Measurements from ENCODE around the gene TDRD6.
"Not testable (repeated sequence)": the region's sequence is repeated elsewhere in the genome, so short reads cannot be mapped to it uniquely, and the experiment has no call there.

TDRD6 gene, protein sequence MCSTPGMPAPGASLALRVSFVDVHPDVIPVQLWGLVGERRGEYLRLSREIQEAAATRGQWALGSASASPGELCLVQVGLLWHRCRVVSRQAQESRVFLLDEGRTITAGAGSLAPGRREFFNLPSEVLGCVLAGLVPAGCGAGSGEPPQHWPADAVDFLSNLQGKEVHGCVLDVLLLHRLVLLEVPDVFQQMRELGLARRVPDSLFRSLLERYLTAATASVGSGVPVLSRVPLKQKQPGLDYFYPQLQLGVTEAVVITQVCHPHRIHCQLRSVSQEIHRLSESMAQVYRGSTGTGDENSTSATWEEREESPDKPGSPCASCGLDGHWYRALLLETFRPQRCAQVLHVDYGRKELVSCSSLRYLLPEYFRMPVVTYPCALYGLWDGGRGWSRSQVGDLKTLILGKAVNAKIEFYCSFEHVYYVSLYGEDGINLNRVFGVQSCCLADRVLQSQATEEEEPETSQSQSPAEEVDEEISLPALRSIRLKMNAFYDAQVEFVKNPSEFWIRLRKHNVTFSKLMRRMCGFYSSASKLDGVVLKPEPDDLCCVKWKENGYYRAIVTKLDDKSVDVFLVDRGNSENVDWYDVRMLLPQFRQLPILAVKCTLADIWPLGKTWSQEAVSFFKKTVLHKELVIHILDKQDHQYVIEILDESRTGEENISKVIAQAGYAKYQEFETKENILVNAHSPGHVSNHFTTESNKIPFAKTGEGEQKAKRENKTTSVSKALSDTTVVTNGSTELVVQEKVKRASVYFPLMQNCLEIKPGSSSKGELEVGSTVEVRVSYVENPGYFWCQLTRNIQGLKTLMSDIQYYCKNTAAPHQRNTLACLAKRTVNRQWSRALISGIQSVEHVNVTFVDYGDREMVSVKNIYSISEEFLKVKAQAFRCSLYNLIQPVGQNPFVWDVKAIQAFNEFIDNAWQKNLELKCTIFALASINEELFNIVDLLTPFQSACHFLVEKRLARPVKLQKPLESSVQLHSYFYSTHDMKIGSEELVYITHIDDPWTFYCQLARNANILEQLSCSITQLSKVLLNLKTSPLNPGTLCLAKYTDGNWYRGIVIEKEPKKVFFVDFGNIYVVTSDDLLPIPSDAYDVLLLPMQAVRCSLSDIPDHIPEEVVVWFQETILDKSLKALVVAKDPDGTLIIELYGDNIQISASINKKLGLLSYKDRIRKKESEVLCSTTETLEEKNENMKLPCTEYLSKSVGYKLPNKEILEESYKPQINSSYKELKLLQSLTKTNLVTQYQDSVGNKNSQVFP (N-terminal part only)

GRCh38 chr6:46687619-46688097 lies at the start of gene TDRD6:
Gene TDRD6 (plus strand): TSS chr6:46687885. CDS start chr6:46688129, 244 bp downstream.
- no peak for FAIRE-seq

- FAIRE-seq, result no peak
Observed at GRCh38 chr6:46637933-46638332, 49.8 kb upstream of the TDRD6 start.

DNA sequence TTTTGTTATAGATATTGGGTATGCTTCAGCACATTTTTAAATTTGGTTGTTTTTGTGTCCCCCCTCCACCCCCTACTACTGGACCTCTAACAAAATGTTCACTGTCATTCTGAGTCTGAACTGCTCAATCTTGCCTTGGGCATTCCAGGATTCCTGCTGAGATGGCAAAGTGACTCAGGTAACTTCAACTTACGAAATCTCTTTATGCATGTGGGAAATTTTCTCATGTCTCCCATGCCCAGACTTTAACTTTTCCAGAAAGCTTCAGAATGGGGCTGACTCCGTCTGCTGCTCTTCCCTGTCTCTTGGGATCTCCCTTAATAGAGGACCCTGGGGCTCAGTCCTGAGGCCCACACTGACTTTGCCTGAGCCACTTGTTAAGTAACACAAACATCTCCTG lies 49.0 kb upstream of the TDRD6 start:
- FAIRE-seq, result no peak

DNA sequence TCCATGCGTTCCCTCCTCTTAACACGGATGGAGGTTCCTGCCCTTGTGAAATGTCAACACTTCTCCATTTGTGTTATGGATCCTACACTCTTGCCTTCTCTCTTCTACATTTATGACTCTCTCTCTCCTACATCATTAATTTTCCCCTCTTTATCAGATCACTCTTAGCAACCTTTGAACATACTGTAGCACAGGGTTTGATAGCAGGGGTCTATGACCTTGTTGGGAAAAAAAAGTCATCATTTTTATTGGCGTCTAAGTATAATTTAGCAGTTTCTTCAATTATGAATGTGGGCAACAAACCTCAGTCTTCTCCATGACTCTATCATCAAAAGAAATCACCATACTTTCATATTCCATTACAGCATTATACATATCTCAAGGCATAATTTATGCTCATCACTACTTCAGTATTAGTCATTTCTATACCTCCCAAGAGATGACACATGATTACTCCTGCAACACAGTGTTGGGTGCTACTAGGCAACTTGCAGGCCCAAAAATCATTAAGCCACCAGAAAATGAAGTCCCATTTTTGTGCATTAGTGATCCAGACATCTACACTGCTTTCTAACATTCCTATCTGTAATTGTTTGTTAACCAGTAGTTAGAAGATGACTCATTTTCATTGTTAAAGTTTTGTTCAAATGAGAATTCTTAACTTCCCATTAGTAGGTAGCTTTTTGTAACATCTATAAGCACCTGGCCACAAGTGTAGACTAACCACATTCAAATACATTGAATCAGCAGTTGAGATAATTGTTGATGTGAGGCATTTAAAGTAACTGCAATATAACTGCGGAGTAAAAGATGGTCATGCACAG lies 44.5 kb upstream of the TDRD6 start:
- FAIRE-seq, result no peak

GRCh38 chr6:46645265-46645664 lies 42.4 kb upstream of the TDRD6 start:
- FAIRE-seq, result no peak

DNA sequence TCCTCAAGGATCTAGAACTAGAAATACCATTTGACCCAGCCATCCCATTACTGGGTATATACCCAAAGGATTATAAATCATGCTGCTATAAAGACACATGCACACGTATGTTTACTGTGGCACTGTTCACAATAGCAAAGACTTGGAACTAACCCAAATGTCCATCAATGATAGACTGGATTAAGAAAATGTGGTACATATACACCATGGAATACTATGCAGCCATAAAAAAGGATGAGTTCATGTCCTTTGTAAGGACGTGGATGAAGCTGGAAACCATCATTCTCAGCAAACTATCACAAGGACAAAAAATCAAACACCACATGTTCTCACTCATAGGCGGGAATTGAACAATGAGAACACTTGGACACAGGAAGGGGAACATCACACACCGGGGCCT lies 39.6 kb upstream of the TDRD6 start:
- not testable (repeated sequence) for FAIRE-seq

GRCh38 chr6:46648869-46649492 lies 38.7 kb upstream of the TDRD6 start:
- no peak for FAIRE-seq

GRCh38 chr6:46651006-46651405 lies 36.7 kb upstream of the TDRD6 start:
- FAIRE-seq, result no peak

- no peak for FAIRE-seq
Observed at GRCh38 chr6:46651816-46652215, 35.9 kb upstream of the TDRD6 start.

DNA sequence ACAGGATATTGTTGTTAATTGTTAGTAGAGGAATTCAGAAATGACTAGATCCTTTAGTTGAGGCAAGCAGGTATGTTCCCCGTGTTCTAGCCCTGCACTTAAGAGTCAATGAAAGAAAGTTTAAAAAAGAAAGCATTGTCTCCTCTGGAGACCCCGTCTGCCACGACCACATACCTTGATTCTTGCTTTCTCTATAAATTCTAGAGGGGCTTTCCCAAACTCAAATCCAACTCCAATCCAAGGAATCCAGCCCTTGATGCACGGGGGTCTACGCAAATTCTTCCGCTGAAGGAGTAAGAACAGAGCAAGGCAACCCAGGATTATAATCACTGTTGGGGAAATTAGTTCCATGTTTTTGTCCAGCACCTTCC lies 35.5 kb upstream of the TDRD6 start:
- no peak for FAIRE-seq

- peak; percentile 41 for FAIRE-seq
Observed at GRCh38 chr6:46652603-46653438, 34.9 kb upstream of the TDRD6 start, which contains the start of the genes CYP39A1 and SLC25A27. Gene CYP39A1 (minus strand): TSS chr6:46652818. CDS start chr6:46652582, 236 bp downstream. Gene SLC25A27 (plus strand): TSS chr6:46652975. CDS start chr6:46653193, 218 bp downstream.

GRCh38 chr6:46653439-46654195 lies 34.1 kb upstream of the TDRD6 start:
- no peak for FAIRE-seq

DNA sequence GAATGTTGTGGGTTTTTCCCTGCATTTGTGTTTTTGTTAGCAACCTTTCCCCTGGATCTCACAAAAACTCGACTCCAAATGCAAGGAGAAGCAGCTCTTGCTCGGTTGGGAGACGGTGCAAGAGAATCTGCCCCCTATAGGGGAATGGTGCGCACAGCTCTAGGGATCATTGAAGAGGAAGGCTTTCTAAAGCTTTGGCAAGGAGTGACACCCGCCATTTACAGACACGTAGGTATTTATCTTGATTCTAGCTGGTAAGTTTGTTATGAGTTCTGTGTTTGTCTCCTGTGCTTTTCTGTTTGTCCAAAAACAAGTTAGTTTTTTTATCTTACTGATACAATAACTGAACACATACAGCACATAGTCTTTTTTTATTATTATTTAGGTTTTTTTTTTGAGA lies 31.9 kb upstream of the TDRD6 start:
- no peak for FAIRE-seq

DNA sequence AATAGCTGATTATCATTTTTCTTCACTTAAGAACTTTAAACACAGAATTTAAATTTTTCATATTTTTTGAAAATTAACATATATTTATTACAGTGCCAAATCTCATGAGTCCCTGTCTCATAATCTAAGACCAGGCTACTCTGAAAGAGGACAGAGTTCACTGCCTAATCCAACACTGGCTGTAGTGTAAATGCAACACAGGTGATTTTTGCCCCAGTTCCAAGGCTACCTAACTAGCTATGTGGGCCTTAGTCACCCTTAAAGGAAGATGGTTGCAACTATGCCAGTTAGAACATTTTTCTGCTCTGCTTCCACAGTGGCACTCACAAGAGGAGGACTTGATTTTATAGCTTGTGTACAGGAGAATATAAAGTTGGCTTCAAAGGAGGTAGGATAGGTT lies 30.0 kb upstream of the TDRD6 start:
- FAIRE-seq, result no peak

DNA sequence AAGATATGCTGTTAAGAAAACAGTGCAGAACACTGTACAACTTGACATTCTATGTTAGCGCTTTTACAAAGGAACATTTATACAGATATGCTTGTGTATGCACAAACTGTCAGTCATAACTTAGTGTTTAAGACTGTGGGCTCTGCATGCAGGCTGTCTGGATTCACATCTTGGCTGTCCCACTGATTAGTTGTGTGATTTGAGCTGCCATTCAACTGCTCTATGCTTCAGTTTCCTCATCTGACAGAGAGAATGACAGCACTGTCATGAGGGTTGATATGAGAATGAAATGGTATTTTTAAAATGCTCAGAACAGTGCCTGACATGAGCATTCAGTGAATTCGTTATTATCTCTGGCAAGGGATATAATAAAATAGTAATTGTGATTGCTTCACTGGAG lies 26.2 kb upstream of the TDRD6 start:
- FAIRE-seq, result no peak

- FAIRE-seq, result no peak
Observed at GRCh38 chr6:46667377-46667776, 20.3 kb upstream of the TDRD6 start.

- FAIRE-seq, result no peak
Observed at GRCh38 chr6:46674410-46674809, 13.3 kb upstream of the TDRD6 start.

GRCh38 chr6:46676604-46677313 lies 10.9 kb upstream of the TDRD6 start:
- FAIRE-seq, result no peak

GRCh38 chr6:46677314-46677654 lies 10.4 kb upstream of the TDRD6 start:
- no peak for FAIRE-seq
